ENCODE results near the gene RIPOR3. TPM values are rescaled to one million over a fixed set of nuclear protein-coding genes. Genes with fewer than 3 reads are reported as not detected.

The RIPOR3 gene
- total RNA-seq, 4 donors from 2014 or later: 6.1 to 25.7 (median 15.3) TPM

GRCh38 chr20:50585678-50586077 lies 105.7 kb downstream of the RIPOR3 start:
- H3K9me3 ChIP-seq: no peaks in the 10 kb centered on the region
- TF ChIP-seq POLR2AphosphoS5 (IDR thresholded peaks at IDR 0.05) (no peak), CTCF (IDR thresholded peaks at IDR 0.05) (no peak), EP300 (IDR thresholded peaks at IDR 0.05) (no peak), POLR2A (IDR thresholded peaks at IDR 0.05; ENCODE audit: low read depth) (no peak)
- no peak overlapping the region for H3K4me3 ChIP-seq
- no peaks in the 10 kb centered on the region for H3K27me3 ChIP-seq
- peaks cover 16 to 91% (median 87%) of the 10 kb centered on the region in 4 donors for H3K36me3 ChIP-seq
- DNase-seq (ENCODE audit: extremely low spot score): no peak
- peaks cover 0 to 6% (median 0%) of the 10 kb centered on the region in 4 donors for H3K4me1 ChIP-seq
- WGBS: 88% methylated on average over 8 of the region's 9 CpGs
- H3K27ac ChIP-seq (replicated peaks in 1 of 4): no peak overlapping the region
- intact Hi-C loops (cut with DNase I): no loop called here

GRCh38 chr20:50585214-50585613 lies 106.1 kb downstream of the RIPOR3 start:
- Histone ChIP-seq H3K27me3 (no peaks in the 10 kb centered on the region), H3K36me3 (peaks cover 18 to 91% (median 87%) of the 10 kb centered on the region in 4 donors), H3K4me3 (no peak overlapping the region), H3K4me1 (peaks cover 0 to 8% (median 2%) of the 10 kb centered on the region in 4 donors), H3K27ac (replicated peaks in 1 of 4) (no peak overlapping the region), H3K9me3 (no peaks in the 10 kb centered on the region)
- 76% methylated on average over 5 of the region's 5 CpGs for WGBS
- no peak for TF ChIP-seq CTCF (IDR thresholded peaks at IDR 0.05)
- no peak for TF ChIP-seq POLR2AphosphoS5 (IDR thresholded peaks at IDR 0.05)
- TF ChIP-seq EP300 (IDR thresholded peaks at IDR 0.05): no peak
- TF ChIP-seq POLR2A (IDR thresholded peaks at IDR 0.05; ENCODE audit: low read depth): no peak
- DNase-seq (ENCODE audit: extremely low spot score): no peak
- intact Hi-C loops (cut with DNase I): no loop called here

GRCh38 chr20:50584687-50585086 lies 106.7 kb downstream of the RIPOR3 start:
- Histone ChIP-seq H3K27ac (replicated peaks in 1 of 4) (no peak overlapping the region), H3K4me3 (no peak overlapping the region), H3K4me1 (peaks cover 0 to 14% (median 4%) of the 10 kb centered on the region in 4 donors), H3K36me3 (peaks cover 23 to 92% (median 89%) of the 10 kb centered on the region in 4 donors), H3K9me3 (no peaks in the 10 kb centered on the region), H3K27me3 (no peaks in the 10 kb centered on the region)
- DNase-seq (ENCODE audit: extremely low spot score): no peak
- intact Hi-C loops (cut with DNase I): no loop called here
- 91% methylated on average over 2 of the region's 2 CpGs for WGBS
- TF ChIP-seq CTCF (IDR thresholded peaks at IDR 0.05) (no peak), POLR2A (IDR thresholded peaks at IDR 0.05; ENCODE audit: low read depth) (no peak), POLR2AphosphoS5 (IDR thresholded peaks at IDR 0.05) (no peak), EP300 (IDR thresholded peaks at IDR 0.05) (no peak)

GRCh38 chr20:50583442-50584150 lies 107.7 kb downstream of the RIPOR3 start:
- no peaks in the 10 kb centered on the region for H3K9me3 ChIP-seq
- peaks cover 0 to 15% (median 6%) of the 10 kb centered on the region in 4 donors for H3K4me1 ChIP-seq
- intact Hi-C loops (cut with DNase I): no loop called here
- H3K36me3 ChIP-seq: peaks cover 33 to 98% (median 95%) of the 10 kb centered on the region in 4 donors
- WGBS: 93% methylated on average over 15 of the region's 15 CpGs
- TF ChIP-seq EP300 (IDR thresholded peaks at IDR 0.05): no peak
- no peak for TF ChIP-seq POLR2A (IDR thresholded peaks at IDR 0.05; ENCODE audit: low read depth)
- no peak for TF ChIP-seq CTCF (IDR thresholded peaks at IDR 0.05)
- no peak for TF ChIP-seq POLR2AphosphoS5 (IDR thresholded peaks at IDR 0.05)
- no peak for DNase-seq (ENCODE audit: extremely low spot score)
- H3K27me3 ChIP-seq: no peaks in the 10 kb centered on the region
- H3K4me3 ChIP-seq: no peak overlapping the region
- H3K27ac ChIP-seq (replicated peaks in 1 of 4): no peak overlapping the region
